H1 (cell line): ENCODE results near the gene SPP1. TPM values are rescaled to one million over a fixed set of nuclear protein-coding genes. Genes with fewer than 3 reads are reported as not detected.
"Not testable (repeated sequence)": the region's sequence is repeated elsewhere in the genome, so short reads cannot be mapped to it uniquely, and the experiment has no call there.

Experiments
- CTCF ChIA-PET: fragments of 300-600 bp; sonication (Branson Sonifier 250); formaldehyde crosslinking; loops from one replicate; lab custom pipeline; 2021; ENCODE audit not compliant: partially characterized antibody; lab: Charles Lee
- POLR2A ChIA-PET: fragments of 300-600 bp; sonication (Branson Sonifier 250); formaldehyde crosslinking; loops from one replicate; lab custom pipeline; 2021; ENCODE audit warnings: inconsistent platforms; ENCODE audit not compliant: partially characterized antibody; lab: Charles Lee
- DNase-seq, 2 experiments: peaks; one replicate each; pipeline versions ENCODE4 v3.0.0 to v3.0.0-alpha.2; 2010 to 2022; ENCODE audit warnings: low spot score in 2 of 2, low read depth in 1 of 2, mixed read lengths in 1 of 2
- FAIRE-seq: peaks from 2 replicates; lab custom pipeline; 2011; peaks lifted over from hg19 to GRCh38; lab: Jason Lieb, UNC
- H2AFZ ChIP-seq: 2 replicates; pipeline ENCODE4 v1.8.1; 2012; ENCODE audit warnings: low read length, inconsistent platforms
- H2AK5ac ChIP-seq: 2 replicates; pipeline ENCODE4 v1.6.1; 2013; ENCODE audit warnings: low read depth, low read length
- H2BK120ac ChIP-seq: replicated peaks from 2 replicates; pipeline ENCODE3; 2013; ENCODE audit warnings: low read depth, low read length, inconsistent platforms
- H2BK12ac ChIP-seq: 2 replicates; pipeline ENCODE4 v1.6.1; 2013; ENCODE audit warnings: low read depth, low read length
- H2BK15ac ChIP-seq: 2 replicates; pipeline ENCODE4 v1.6.1; 2013; ENCODE audit warnings: low read length
- H2BK20ac ChIP-seq: 2 replicates; pipeline ENCODE4 v1.6.1; 2013; ENCODE audit warnings: low read length
- H2BK5ac ChIP-seq: 2 replicates; pipeline ENCODE4 v1.6.1; 2013; ENCODE audit warnings: low read depth, low read length
- H3K14ac ChIP-seq: 2 replicates; pipeline ENCODE4 v1.6.1; 2013; ENCODE audit warnings: inconsistent platforms; ENCODE audit not compliant: insufficient read length
- H3K18ac ChIP-seq: 2 replicates; pipeline ENCODE4 v1.6.1; 2013; ENCODE audit warnings: low read length; ENCODE audit errors: extremely low read depth
- H3K23ac ChIP-seq: 2 replicates; pipeline ENCODE4 v1.6.1; 2013; ENCODE audit warnings: inconsistent platforms; ENCODE audit not compliant: insufficient read length
- H3K23me2 ChIP-seq: 2 replicates; pipeline ENCODE4 v1.6.1; 2013; ENCODE audit warnings: low read depth, low read length
- H3K27ac ChIP-seq: 2 replicates; pipeline ENCODE4 v1.6.1; 2011; ENCODE audit warnings: low read depth, low read length, inconsistent platforms
- H3K27me3 ChIP-seq, 4 experiments: replicated peaks in 1 of 4; 1 replicate in 1 of 4; 2 replicates in 3 of 4; pipeline versions ENCODE4 v1.6.1 to v1.8.1; 2011 to 2013; ENCODE audit warnings: low read length in 3 of 4, mild to moderate bottlenecking in 3 of 4, inconsistent platforms in 2 of 4, mixed read lengths in 2 of 4, moderate library complexity in 1 of 4; ENCODE audit not compliant: control insufficient read depth in 3 of 4, insufficient read depth in 3 of 4; ENCODE audit errors: extremely low read depth in 1 of 4
- H3K36me3 ChIP-seq, 4 experiments: 2 replicates each; pipeline versions ENCODE4 v1.6.1 to v1.8.1; 2011 to 2013; ENCODE audit warnings: mild to moderate bottlenecking in 4 of 4, low read length in 3 of 4, moderate library complexity in 2 of 4, control low read depth in 1 of 4, inconsistent platforms in 1 of 4; ENCODE audit not compliant: insufficient read depth in 4 of 4, control insufficient read depth in 2 of 4
- H3K4ac ChIP-seq: replicated peaks from 2 replicates; pipeline ENCODE3; 2013; ENCODE audit warnings: low read length, low read depth, mixed read lengths, inconsistent platforms; ENCODE audit not compliant: insufficient read length
- H3K4me1 ChIP-seq, 4 experiments: replicated peaks in 1 of 4; 1 replicate in 1 of 4; 2 replicates in 3 of 4; pipeline versions ENCODE4 v1.6.1 to v1.8.1; 2011 to 2013; ENCODE audit warnings: low read length in 3 of 4, inconsistent platforms in 2 of 4, mixed read lengths in 1 of 4; ENCODE audit not compliant: insufficient read depth in 4 of 4, control insufficient read depth in 3 of 4
- H3K4me2 ChIP-seq, 2 experiments: 2 replicates each; pipeline versions ENCODE4 v1.6.1 to v1.8.1; 2011 to 2013; ENCODE audit warnings: low read depth in 2 of 2, low read length in 2 of 2, control low read depth in 1 of 2, inconsistent platforms in 1 of 2, mild to moderate bottlenecking in 1 of 2; ENCODE audit not compliant: insufficient read depth in 1 of 2
- H3K4me3 ChIP-seq, 4 experiments: fragments of 200-600, 300-600 bp in 1 of 4; sonication (generic), shearing (Covaris generic), sonication (Bioruptor Twin) in 1 of 4; 2 replicates each; pipeline versions ENCODE4 v1.5.1 to v1.8.1; 2011 to 2016; ENCODE audit warnings: low read length in 4 of 4, low read depth in 3 of 4, control low read depth in 2 of 4, inconsistent platforms in 2 of 4, mild to moderate bottlenecking in 2 of 4, mixed read lengths in 1 of 4, moderate library complexity in 1 of 4; ENCODE audit not compliant: insufficient read depth in 2 of 4; ENCODE audit errors: extremely low read depth in 1 of 4
- H3K56ac ChIP-seq: replicated peaks from 2 replicates; pipeline ENCODE3; 2013; ENCODE audit warnings: low read depth, mild to moderate bottlenecking, mixed read lengths, low read length, inconsistent platforms; ENCODE audit not compliant: insufficient read length
- H3K79me1 ChIP-seq: 2 replicates; pipeline ENCODE4 v1.6.1; 2013; ENCODE audit warnings: low read depth, low read length, control low read depth
- H3K79me2 ChIP-seq, 2 experiments: 2 replicates each; pipeline versions ENCODE4 v1.6.1 to v1.8.1; 2012 to 2013; ENCODE audit warnings: low read length in 2 of 2, mild to moderate bottlenecking in 2 of 2, inconsistent platforms in 1 of 2; ENCODE audit not compliant: insufficient read depth in 2 of 2, control insufficient read depth in 1 of 2
- H3K9ac ChIP-seq, 4 experiments: replicated peaks in 1 of 4; 1 replicate in 1 of 4; 2 replicates in 3 of 4; pipeline versions ENCODE4 v1.6.1 to v1.8.1; 2011 to 2013; ENCODE audit warnings: low read depth in 3 of 4, low read length in 3 of 4, control low read depth in 2 of 4, mild to moderate bottlenecking in 2 of 4, moderate library complexity in 2 of 4, inconsistent platforms in 1 of 4; ENCODE audit errors: extremely low read depth in 1 of 4
- H3K9me3 ChIP-seq, 2 experiments: 2 replicates each; pipeline versions ENCODE4 v1.6.1 to v1.8.1; 2012 to 2013; ENCODE audit warnings: mild to moderate bottlenecking in 2 of 2, moderate library complexity in 2 of 2, control low read depth in 1 of 2, inconsistent platforms in 1 of 2, low read depth in 1 of 2, low read length in 1 of 2, mixed read lengths in 1 of 2; ENCODE audit not compliant: insufficient read depth in 2 of 2
- H4K20me1 ChIP-seq, 2 experiments: replicated peaks in 1 of 2; 2 replicates each; pipeline versions ENCODE3 to v1.8.1; 2011 to 2013; ENCODE audit warnings: inconsistent platforms in 2 of 2, low read length in 2 of 2, mild to moderate bottlenecking in 1 of 2; ENCODE audit not compliant: insufficient read depth in 2 of 2, control insufficient read depth in 1 of 2
- H4K5ac ChIP-seq: 2 replicates; pipeline ENCODE4 v1.6.1; 2013; ENCODE audit warnings: low read length, low read depth, mixed read lengths, inconsistent platforms; ENCODE audit not compliant: insufficient read length
- H4K8ac ChIP-seq: 2 replicates; pipeline ENCODE4 v1.8.0; 2013; ENCODE audit warnings: mild to moderate bottlenecking, moderate library complexity, low read length, inconsistent platforms; ENCODE audit not compliant: insufficient read depth; ENCODE audit errors: extremely low read depth
- H4K91ac ChIP-seq: replicated peaks from 2 replicates; pipeline ENCODE3; 2013; ENCODE audit warnings: low read length, mixed read lengths, inconsistent platforms; ENCODE audit not compliant: insufficient read length
- whole genome bisulfite sequencing, 2 experiments: shearing (Covaris generic) in 1 of 2; methylation state at CpG; one replicate each; pipeline versions ENCODE4 v1.1.6 to v1.1.7; 2013 to 2015; ENCODE audit warnings: low lambda C conversion rate in 2 of 2, mixed read lengths in 2 of 2, inconsistent platforms in 1 of 2, low coverage in 1 of 2, missing lambda C conversion rate in 1 of 2; ENCODE audit not compliant: insufficient replicate concordance in 2 of 2, insufficient coverage in 1 of 2, insufficient read length in 1 of 2; ENCODE audit errors: extremely low coverage in 1 of 2, missing lambda C conversion rate in 1 of 2; 5-methylcytosine and 5-hydroxymethylcytosine counted together
- polyA plus RNA-seq, 7 experiments: library from polyadenylated mRNA; depleted of rRNA in 3 of 7; stranded (reverse) in 5 of 7; unstranded in 2 of 7; fragments of >200 nt in 5 of 7; fragments of 200-250 nt in 2 of 7; gene quantifications; 1 replicate in 5 of 7; 2 replicates in 1 of 7; 4 replicates in 1 of 7; pipeline versions ENCODE4 v1.2.1 to v1.2.3, GENCODE V29; 2011 to 2013; ENCODE audit warnings: missing spikeins in 2 of 7, mixed read lengths in 2 of 7
- total RNA-seq: library from RNA; stranded (reverse); fragmentation: NEBNext Ultra II Directional; extraction: Animal tissue kit (Norgen Biotek cat#: 25700); gene quantifications from 2 replicates; pipeline ENCODE4 v1.2.1, GENCODE V29; 2021

SPP1 gene
- total and polyA plus RNA-seq, 2 of the 8 experiments (the other 6 are each of a cell fraction or from before 2014, with no cell fraction given), result 13.7 to 26.5 TPM

GRCh38 chr4:88025868-88026661 lies 50.6 kb downstream of the SPP1 start:
- H3K14ac ChIP-seq, H3K23ac ChIP-seq, H3K56ac ChIP-seq, H3K23me2 ChIP-seq, H2BK20ac ChIP-seq, H3K27me3 ChIP-seq, H4K91ac ChIP-seq, DNase-seq, H4K8ac ChIP-seq, H2BK15ac ChIP-seq, H2AFZ ChIP-seq, H2BK12ac ChIP-seq, POLR2A ChIA-PET, H4K20me1 ChIP-seq, H3K18ac ChIP-seq, H3K4me2 ChIP-seq, H3K4ac ChIP-seq, H4K5ac ChIP-seq, H2BK5ac ChIP-seq, H3K79me1 ChIP-seq, H3K4me3 ChIP-seq, H3K9ac ChIP-seq, H2BK120ac ChIP-seq, FAIRE-seq, H3K4me1 ChIP-seq, H2AK5ac ChIP-seq, H3K27ac ChIP-seq, CTCF ChIA-PET, H3K79me2 ChIP-seq: not testable (repeated sequence)
- WGBS, 2 experiments, result 93% methylated on average over 6 of the region's 6 CpGs; no CpG with 5 or more reads in 1 of the 2 experiments
- H3K9me3 ChIP-seq, result peaks cover 18% of the 10 kb centered on the region in 2 experiments
- peaks cover 3 to 51% (median 22%) of the 10 kb centered on the region in 4 experiments; a peak in 5 of 8 replicates for H3K36me3 ChIP-seq
